GM12878 (cell line): ENCODE data around the gene SMO. TPM values are rescaled to one million over a fixed set of nuclear protein-coding genes. Genes with fewer than 3 reads are reported as not detected.
"Not testable (repeated sequence)": the region's sequence is repeated elsewhere in the genome, so short reads cannot be mapped to it uniquely, and the experiment has no call there.

ENCODE experiments used
- ATAC-seq: fragments of 200-7000 bp; cut with Tn5 transposase; 3 replicates; pipeline ENCODE4 v1.9.1; 2020; ENCODE audit warnings: mild to moderate bottlenecking, moderate library complexity
- BruUV-seq: library from RNA; stranded (reverse); fragments of 400-500 nt; replicated peaks from 2 replicates; lab custom pipeline; 2021; lab: Mats Ljungman, UMichigan
- CTCF ChIA-PET: fragments of 300-600 bp; sonication (Branson Sonifier 250); formaldehyde crosslinking; extraction: SDS; loops from one replicate; lab custom pipeline; 2021; ENCODE audit warnings: inconsistent platforms; lab: Yijun Ruan, JAX
- POLR2A ChIA-PET: fragments of 350-600 bp; formaldehyde crosslinking; extraction: SDS; loops from one replicate; lab custom pipeline; 2021; ENCODE audit warnings: inconsistent platforms; lab: Charles Lee
- RAD21 ChIA-PET: fragments of 300-600 bp; sonication (Branson Sonifier 250); formaldehyde crosslinking; loops from one replicate; lab custom pipeline; 2023; ENCODE audit warnings: antibody characterized with exemption; ENCODE audit not compliant: unreplicated experiment; lab: Charles Lee
- SMC1A ChIA-PET: fragments of 300-600 bp; sonication (Branson Sonifier 250); formaldehyde crosslinking; loops from one replicate; lab custom pipeline; 2023; ENCODE audit not compliant: unreplicated experiment, uncharacterized antibody; lab: Charles Lee
- DNase-seq: peaks from one replicate; pipeline ENCODE4 v3.0.0-alpha.2; 2011; ENCODE audit warnings: low read depth, low spot score
- FAIRE-seq: peaks from 3 replicates; lab custom pipeline; 2011; peaks lifted over from hg19 to GRCh38; lab: Jason Lieb, UNC
- H2AFZ ChIP-seq: 2 replicates; pipeline ENCODE4 v1.6.0; 2011; ENCODE audit warnings: low read depth, low read length, control low read depth; ENCODE audit not compliant: control insufficient read depth
- H3K27ac ChIP-seq: 2 replicates; pipeline ENCODE4 v1.5.1; 2011; ENCODE audit warnings: control low read depth; ENCODE audit not compliant: control insufficient read depth, insufficient read depth
- H3K27me3 ChIP-seq, 2 experiments: replicated peaks in 1 of 2; 2 replicates each; pipeline versions ENCODE4 v1.6.0 to v1.6.1; 2011; ENCODE audit warnings: low read length in 1 of 2; ENCODE audit not compliant: control insufficient read depth in 2 of 2, insufficient read depth in 2 of 2
- H3K36me3 ChIP-seq, 2 experiments: 2 replicates each; pipeline ENCODE4 v1.5.1; 2011; ENCODE audit warnings: low read length in 1 of 2; ENCODE audit not compliant: control insufficient read depth in 2 of 2, insufficient read depth in 2 of 2
- H3K4me1 ChIP-seq: 2 replicates; pipeline ENCODE4 v1.6.1; 2011; ENCODE audit warnings: mild to moderate bottlenecking, low read length, moderate library complexity, mixed read lengths; ENCODE audit not compliant: control insufficient read depth, insufficient read depth
- H3K4me2 ChIP-seq: 2 replicates; pipeline ENCODE4 v1.6.0; 2011; ENCODE audit warnings: control low read depth; ENCODE audit not compliant: control insufficient read depth, insufficient read depth
- H3K4me3 ChIP-seq: fragments of 200-600 bp; sonication (generic); 2 replicates; pipeline ENCODE4 v1.5.1; 2016
- H3K79me2 ChIP-seq: 2 replicates; pipeline ENCODE4 v1.6.0; 2011; ENCODE audit warnings: low read length; ENCODE audit not compliant: control insufficient read depth, insufficient read depth
- H3K9ac ChIP-seq: 2 replicates; pipeline ENCODE4 v1.8.0; 2011; ENCODE audit warnings: low read length, control low read depth, mixed read lengths; ENCODE audit not compliant: control insufficient read depth, insufficient read depth
- H3K9me3 ChIP-seq: replicated peaks from 3 replicates; pipeline ENCODE4 v1.5.1; 2011; ENCODE audit warnings: mild to moderate bottlenecking, low read length; ENCODE audit not compliant: control insufficient read depth, insufficient read depth
- H4K20me1 ChIP-seq: 2 replicates; pipeline ENCODE4 v1.6.0; 2011; ENCODE audit not compliant: control insufficient read depth, insufficient read depth
- CHD4 ChIP-seq: fragments of 200-600 bp; sonication (generic); IDR thresholded peaks from 2 replicates; pipeline ENCODE4 v1.6.1; 2016; ENCODE audit warnings: mild to moderate bottlenecking
- IKZF2 ChIP-seq, 2 experiments: fragments of 450-650 bp; IDR thresholded peaks; 2 replicates each; pipeline ENCODE4 v1.6.1; 2017; ENCODE audit warnings: mild to moderate bottlenecking in 2 of 2, moderate library complexity in 2 of 2
- RELB ChIP-seq: fragments of 450-650 bp; IDR thresholded peaks from 2 replicates; pipeline ENCODE4 v1.6.1; 2017; ENCODE audit warnings: low read depth, mild to moderate bottlenecking, moderate library complexity
- WGBS: methylation state at CpG from one replicate; pipeline ENCODE4 v1.1.6; 2016; ENCODE audit warnings: low lambda C conversion rate; ENCODE audit not compliant: insufficient replicate concordance, insufficient coverage; ENCODE audit errors: missing lambda C conversion rate; 5-methylcytosine and 5-hydroxymethylcytosine counted together
- in situ Hi-C: fragments of 300-500 bp; cut with MboI; formaldehyde crosslinking; loops from 9 replicates; pipeline ENCODE4 v1.14.3; 2018; ENCODE audit warnings: mixed read lengths
- intact Hi-C: fragments of 100-400 bp; cut with micrococcal nuclease; formaldehyde crosslinking; loops from one replicate; pipeline ENCODE4 v1.14.2; 2022; ENCODE audit not compliant: unreplicated experiment
- polyA plus RNA-seq, 11 experiments: library from polyadenylated mRNA; depleted of rRNA in 4 of 11; unstranded in 6 of 11; stranded (reverse) in 5 of 11; fragments of >200 nt; fragmentation: Nextera tagmentation in 4 of 11; fragmentation: Illumina TruSeq in 1 of 11; extraction: Ambion mirVana in 4 of 11; extraction: Trizol in 1 of 11; gene quantifications; 1 replicate in 1 of 11; 2 replicates in 10 of 11; pipeline versions ENCODE4 v1.2.1 to v1.2.3, GENCODE V29; 2011 to 2016; ENCODE audit warnings: inconsistent platforms in 2 of 11, missing spikeins in 2 of 11, low read depth in 1 of 11
- total RNA-seq, 4 experiments: library from RNA; depleted of rRNA in 3 of 4; stranded (reverse); fragments of >200 nt in 3 of 4; fragmentation: Illumina TruSeq in 1 of 4; extraction: Trizol in 1 of 4; gene quantifications; 2 replicates each; pipeline versions ENCODE4 v1.2.1 to v1.2.3, GENCODE V29; 2013 to 2021

Gene SMO
- total and polyA plus RNA-seq, 10 of the 15 experiments (the other 5 are each of a cell fraction or from before 2014, with no cell fraction given), result 0.40 to 11.2 (median 2.6) TPM

DNA sequence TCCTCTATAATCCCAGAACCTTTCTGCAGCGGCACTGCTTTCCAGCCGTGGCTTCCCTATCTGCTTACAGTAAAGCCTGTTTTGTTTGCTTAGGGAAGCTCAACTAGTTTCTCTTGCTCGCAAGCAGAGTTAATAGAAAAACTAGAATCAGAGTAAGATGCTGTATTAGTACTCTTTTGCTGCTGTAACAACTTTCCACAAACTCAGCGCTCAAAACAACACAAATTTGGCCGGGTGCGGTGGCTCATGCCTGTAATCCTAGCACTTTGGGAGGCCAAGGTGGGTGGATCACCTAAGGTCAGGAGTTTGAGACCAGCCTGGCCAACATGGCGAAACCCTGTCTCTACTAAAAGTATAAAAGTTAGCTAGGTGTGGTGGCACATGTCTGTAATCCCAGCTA lies 14.6 kb upstream of the SMO start:
- H3K4me3 ChIP-seq, intact Hi-C loops, POLR2A ChIA-PET, H3K4me1 ChIP-seq, in situ Hi-C loops, H3K79me2 ChIP-seq, H3K27ac ChIP-seq, SMC1A ChIA-PET, RAD21 ChIA-PET, ATAC-seq, H3K4me2 ChIP-seq, H3K27me3 ChIP-seq, H3K9ac ChIP-seq, H4K20me1 ChIP-seq, FAIRE-seq, H3K9me3 ChIP-seq, H3K36me3 ChIP-seq, BruUV-seq, H2AFZ ChIP-seq, DNase-seq: not testable (repeated sequence)
- 93% methylated on average over 7 of the region's 7 CpGs for WGBS
- CTCF ChIA-PET, result interaction anchor here (2.3 kb wide), 1 partner anchor 10 kb away, joined by 13 read pairs; no protein-coding TSS in a partner anchor

- DNase-seq, result no peak
- in situ Hi-C loops (no loop called here), intact Hi-C loops (no loop called here)
- CTCF ChIA-PET, result no interaction called here
- Histone ChIP-seq H3K27me3 (no peaks in the 10 kb centered on the region), H3K36me3 (no peaks in the 10 kb centered on the region), H4K20me1 (no peaks in the 10 kb centered on the region), H2AFZ (no peak overlapping the region), H3K4me3 (no peak overlapping the region), H3K27ac (no peak overlapping the region), H3K9ac (no peak overlapping the region), H3K79me2 (no peaks in the 10 kb centered on the region), H3K9me3 (no peaks in the 10 kb centered on the region)
- no TSS peak for BruUV-seq
- ATAC-seq, result no peak; the same call in 2 of the 3 replicates
- WGBS, result 84% methylated on average over 11 of the region's 11 CpGs
- SMC1A ChIA-PET, result interaction anchor here (1.0 kb wide), 1 partner anchor 14 kb away, joined by 3 read pairs; no protein-coding TSS in a partner anchor
- RAD21 ChIA-PET, result interaction anchor here (0.6 kb wide), 1 partner anchor 45 kb away, joined by 3 read pairs; no protein-coding TSS in a partner anchor
- POLR2A ChIA-PET, result no interaction called here
- TF ChIP-seq CHD4 (no peak), RELB (no peak), IKZF2 (IDR thresholded peaks at IDR 0.05) (no peak)
- TF ChIP-seq, all 136 proteins: peak for 0
- no peak for FAIRE-seq
- Histone ChIP-seq H3K4me1 (no peaks in the 10 kb centered on the region), H3K4me2 (no peak overlapping the region)
Measured at GRCh38 chr7:129176916-129177710, 11.3 kb upstream of the SMO start.
